ENCODE data around the gene STAT2. TPM values are rescaled to one million over a fixed set of nuclear protein-coding genes. Genes with fewer than 3 reads are reported as not detected.
A peak's percentile ranks its signal among the peaks of the same experiment; 100 is the strongest.

The STAT2 gene
- total RNA-seq, 4 donors from 2014 or later = 21.0 to 33.2 (median 27.4) TPM

DNA sequence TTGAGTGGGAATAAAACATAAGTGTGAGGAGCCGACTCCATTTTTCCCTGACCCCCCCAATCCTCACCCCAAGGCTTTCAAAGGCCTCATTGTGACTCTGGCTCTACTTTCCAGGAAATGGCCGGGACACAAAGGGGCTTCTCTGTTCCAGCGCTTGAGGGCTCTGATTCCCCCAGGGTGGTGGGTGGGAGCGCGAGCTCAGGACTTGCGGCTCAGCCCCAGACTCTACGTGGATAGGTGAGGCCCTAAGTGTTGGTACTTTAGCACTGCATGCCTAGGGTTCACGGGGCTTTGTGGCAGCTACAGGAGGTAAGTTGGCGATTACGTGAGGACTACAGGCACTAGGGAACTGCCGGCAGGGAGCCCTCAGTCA lies 44.7 kb downstream of the STAT2 start:
- DNase-seq = no peak
- peak overlapping the region; percentile 91 to 99 (median 98) for H3K4me3 ChIP-seq
- in situ Hi-C loops (cut with MboI; ENCODE audit: low sequenced_read_pairs in 4 of 4) (no loop called here), intact Hi-C loops (cut with DNase I; ENCODE audit: low total_unique reads) (loop anchor here (5.0 kb wide), 2 partner anchors 152 to 198 kb away; partner anchors contain the start of genes RPL41, SPRYD4 and ZC3H10)
- H3K27me3 ChIP-seq = no peaks in the 10 kb centered on the region
- peak overlapping the region; percentile 96 to 99 (median 96) for H3K27ac ChIP-seq
- ATAC-seq = no peak
- H3K36me3 ChIP-seq = peaks cover 0 to 53% of the 10 kb centered on the region in 2 donors
- peaks cover 19 to 20% of the 10 kb centered on the region in 2 donors for H3K4me1 ChIP-seq
- no peaks in the 10 kb centered on the region for H3K9me3 ChIP-seq
- no peak for TF ChIP-seq POLR2A (IDR thresholded peaks at IDR 0.05)

DNA sequence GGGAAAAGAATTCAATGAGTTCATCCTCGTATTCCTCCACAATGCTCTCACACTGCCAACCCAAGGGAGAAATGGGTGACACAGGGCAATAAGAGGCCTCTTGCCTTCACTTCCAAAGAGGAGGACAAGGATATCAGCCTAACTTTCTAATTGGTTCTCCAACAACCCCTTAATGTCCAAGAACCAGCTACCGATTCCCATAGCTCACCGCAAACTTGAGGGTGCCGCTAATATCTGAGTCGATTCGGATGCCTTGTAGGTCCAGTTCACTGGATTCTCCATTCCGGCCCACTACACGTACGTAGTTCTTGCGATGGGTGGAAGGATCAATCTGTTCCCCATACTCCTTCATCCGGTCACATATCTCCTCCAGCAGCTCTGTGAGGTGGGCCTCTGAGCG lies 48.9 kb downstream of the STAT2 start:
- in situ Hi-C loops (cut with MboI; ENCODE audit: low sequenced_read_pairs in 4 of 4) (no loop called here), intact Hi-C loops (cut with DNase I; ENCODE audit: low total_unique reads) (no loop called here)
- H3K36me3 ChIP-seq = peaks cover 0 to 66% of the 10 kb centered on the region in 2 donors

GRCh38 chr12:56308714-56309113 lies 51.2 kb downstream of the STAT2 start:
- Histone ChIP-seq H3K36me3 (peaks cover 0 to 57% of the 10 kb centered on the region in 2 donors), H3K4me3 (no peak overlapping the region), H3K27me3 (no peaks in the 10 kb centered on the region), H3K9me3 (no peaks in the 10 kb centered on the region), H3K27ac (no peak overlapping the region), H3K4me1 (no peaks in the 10 kb centered on the region)
- DNase-seq (no peak), ATAC-seq (no peak)
- TF ChIP-seq POLR2A (IDR thresholded peaks at IDR 0.05) (no peak), CTCF (IDR thresholded peaks at IDR 0.05 in 4 of 5, conservative IDR thresholded peaks at IDR 0.05 in 1 of 5) (no peak)
- in situ Hi-C loops (cut with MboI; ENCODE audit: low sequenced_read_pairs in 4 of 4) = no loop called here
- intact Hi-C loops (cut with DNase I; ENCODE audit: low total_unique reads) = no loop called here

More for the DNA sequence above, 48.9 kb downstream of the STAT2 start:
- Histone ChIP-seq H3K9me3 (no peaks in the 10 kb centered on the region), H3K27ac (no peak overlapping the region), H3K27me3 (no peaks in the 10 kb centered on the region), H3K4me3 (no peak overlapping the region), H3K4me1 (peaks cover 12% of the 10 kb centered on the region in 2 donors)
- ATAC-seq = no peak
- no peak for TF ChIP-seq CTCF (IDR thresholded peaks at IDR 0.05 in 4 of 5, conservative IDR thresholded peaks at IDR 0.05 in 1 of 5)
- TF ChIP-seq POLR2A (IDR thresholded peaks at IDR 0.05) = no peak
- no peak for DNase-seq

GRCh38 chr12:56307221-56307965 lies 52.5 kb downstream of the STAT2 start:
- H3K4me3 ChIP-seq = no peak overlapping the region
- H3K9me3 ChIP-seq = no peaks in the 10 kb centered on the region
- no peak for TF ChIP-seq CTCF (IDR thresholded peaks at IDR 0.05 in 4 of 5, conservative IDR thresholded peaks at IDR 0.05 in 1 of 5)
- no peak for TF ChIP-seq POLR2A (IDR thresholded peaks at IDR 0.05)
- in situ Hi-C loops (cut with MboI; ENCODE audit: low sequenced_read_pairs in 4 of 4) = no loop called here
- no peak overlapping the region for H3K27ac ChIP-seq
- intact Hi-C loops (cut with DNase I; ENCODE audit: low total_unique reads) = no loop called here
- peaks cover 8 to 9% of the 10 kb centered on the region in 2 donors for H3K4me1 ChIP-seq
- H3K27me3 ChIP-seq = no peaks in the 10 kb centered on the region
- ATAC-seq = no peak
- peaks cover 0 to 50% of the 10 kb centered on the region in 2 donors for H3K36me3 ChIP-seq
- DNase-seq = no peak

DNA sequence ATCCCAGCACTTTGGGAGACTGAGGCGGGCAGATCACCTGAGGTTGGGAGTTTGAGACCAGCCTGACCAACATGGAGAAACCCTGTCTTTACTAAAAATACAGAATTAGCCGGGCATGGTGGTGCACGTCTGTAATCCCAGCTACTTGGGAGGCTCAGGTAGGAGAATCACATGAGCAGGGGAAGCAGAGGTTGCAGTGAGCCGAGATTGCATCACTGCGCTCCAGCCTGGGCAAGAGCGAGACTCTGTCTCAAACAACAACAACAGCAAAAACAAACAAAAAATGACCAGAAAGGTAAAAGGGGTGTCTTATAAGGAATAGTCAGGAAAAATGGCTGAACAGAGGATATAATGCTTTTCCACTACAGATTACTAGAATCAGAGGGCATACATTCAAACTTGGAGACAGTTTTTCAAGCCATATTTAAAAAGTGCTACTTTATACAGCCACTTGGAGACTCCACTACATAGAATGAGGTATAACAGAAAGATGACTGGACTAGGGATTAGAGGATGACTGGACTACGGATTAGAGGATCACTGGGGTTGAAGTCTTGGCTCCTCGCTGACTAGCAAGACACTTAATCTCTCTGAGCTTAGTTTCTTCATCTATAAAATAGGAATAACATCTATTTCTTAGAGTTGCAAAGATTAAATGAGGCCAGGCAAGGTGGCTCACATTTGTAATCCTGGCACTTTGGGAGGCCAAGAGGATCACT lies 54.9 kb downstream of the STAT2 start:
- peak overlapping the region in 1 of 4 donors; percentile 97 for H3K27ac ChIP-seq
- H3K4me3 ChIP-seq = no peak overlapping the region
- TF ChIP-seq CTCF (IDR thresholded peaks at IDR 0.05 in 4 of 5, conservative IDR thresholded peaks at IDR 0.05 in 1 of 5) = no peak
- no peak for TF ChIP-seq POLR2A (IDR thresholded peaks at IDR 0.05)
- peaks cover 26 to 27% of the 10 kb centered on the region in 2 donors for H3K4me1 ChIP-seq
- peaks cover 0 to 34% of the 10 kb centered on the region in 2 donors for H3K36me3 ChIP-seq
- ATAC-seq = no peak
- H3K9me3 ChIP-seq = no peaks in the 10 kb centered on the region
- DNase-seq = no peak
- no peaks in the 10 kb centered on the region for H3K27me3 ChIP-seq
- in situ Hi-C loops (cut with MboI; ENCODE audit: low sequenced_read_pairs in 4 of 4) = no loop called here
- intact Hi-C loops (cut with DNase I; ENCODE audit: low total_unique reads) = no loop called here

Measured in gastrocnemius medialis (tissue), 4 donors.